Keratinocyte (primary cell): ENCODE measurements around the gene SIK2.

Source experiments
- EZH2 ChIP-seq: IDR thresholded peaks from one replicate; pipeline ENCODE4 v1.6.1; 2012; ENCODE audit warnings: inconsistent platforms, mild to moderate bottlenecking, low read length, moderate library complexity
- TF ChIP-seq, protein P1 (sequence below), 3 experiments: IDR thresholded peaks in 1 of 3; conservative IDR thresholded peaks in 1 of 3; optimal IDR thresholded peaks in 1 of 3; 2 replicates in 2 of 3; 3 replicates in 1 of 3; pipeline versions ENCODE3 to v1.5.1; 2011; ENCODE audit warnings: low read length in 3 of 3, mild to moderate bottlenecking in 3 of 3, moderate library complexity in 2 of 3, control low read depth in 1 of 3, inconsistent platforms in 1 of 3; ENCODE audit not compliant: insufficient read depth in 2 of 3; ENCODE audit errors: extremely low read depth in 1 of 3

- TF ChIP-seq, protein P1, sequence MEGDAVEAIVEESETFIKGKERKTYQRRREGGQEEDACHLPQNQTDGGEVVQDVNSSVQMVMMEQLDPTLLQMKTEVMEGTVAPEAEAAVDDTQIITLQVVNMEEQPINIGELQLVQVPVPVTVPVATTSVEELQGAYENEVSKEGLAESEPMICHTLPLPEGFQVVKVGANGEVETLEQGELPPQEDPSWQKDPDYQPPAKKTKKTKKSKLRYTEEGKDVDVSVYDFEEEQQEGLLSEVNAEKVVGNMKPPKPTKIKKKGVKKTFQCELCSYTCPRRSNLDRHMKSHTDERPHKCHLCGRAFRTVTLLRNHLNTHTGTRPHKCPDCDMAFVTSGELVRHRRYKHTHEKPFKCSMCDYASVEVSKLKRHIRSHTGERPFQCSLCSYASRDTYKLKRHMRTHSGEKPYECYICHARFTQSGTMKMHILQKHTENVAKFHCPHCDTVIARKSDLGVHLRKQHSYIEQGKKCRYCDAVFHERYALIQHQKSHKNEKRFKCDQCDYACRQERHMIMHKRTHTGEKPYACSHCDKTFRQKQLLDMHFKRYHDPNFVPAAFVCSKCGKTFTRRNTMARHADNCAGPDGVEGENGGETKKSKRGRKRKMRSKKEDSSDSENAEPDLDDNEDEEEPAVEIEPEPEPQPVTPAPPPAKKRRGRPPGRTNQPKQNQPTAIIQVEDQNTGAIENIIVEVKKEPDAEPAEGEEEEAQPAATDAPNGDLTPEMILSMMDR (optimal IDR thresholded peaks at IDR 0.05 in 1 of 3, IDR thresholded peaks at IDR 0.05 in 1 of 3, conservative IDR thresholded peaks at IDR 0.05 in 1 of 3; ENCODE audit: extremely low read depth in 1 of 3, insufficient read depth in 2 of 3, low read length in 3 of 3) = no peak
- TF ChIP-seq EZH2 = no peak
These were observed 88.9 kb downstream of the SIK2 start for GRCh38 chr11:111691176-111691575.
